AG09309 (cell line): ENCODE results near the gene RTP1.
"Not testable (repeated sequence)": the region's sequence is repeated elsewhere in the genome, so short reads cannot be mapped to it uniquely, and the experiment has no call there.

ENCODE experiments used
- DNase-seq: peaks from one replicate; pipeline ENCODE4 v3.0.0-alpha.2; 2010; ENCODE audit warnings: low read depth
- H3K4me3 ChIP-seq: 2 replicates; pipeline ENCODE4 v1.5.1; 2011; ENCODE audit warnings: mild to moderate bottlenecking, low read depth, low read length, moderate library complexity; ENCODE audit not compliant: control insufficient read depth
- TF ChIP-seq, protein P1 (sequence below): IDR thresholded peaks from 2 replicates; pipeline ENCODE4 v1.5.1; 2011; ENCODE audit warnings: mild to moderate bottlenecking, low read depth, low read length, inconsistent platforms; ENCODE audit not compliant: insufficient read depth, control insufficient read depth; ENCODE audit errors: missing control alignments

The RTP1 gene

GRCh38 chr3:187166750-187167149 is 30.5 kb upstream of the RTP1 start:
- H3K4me3 ChIP-seq = no peak overlapping the region
- no peak for DNase-seq
- TF ChIP-seq, protein P1, sequence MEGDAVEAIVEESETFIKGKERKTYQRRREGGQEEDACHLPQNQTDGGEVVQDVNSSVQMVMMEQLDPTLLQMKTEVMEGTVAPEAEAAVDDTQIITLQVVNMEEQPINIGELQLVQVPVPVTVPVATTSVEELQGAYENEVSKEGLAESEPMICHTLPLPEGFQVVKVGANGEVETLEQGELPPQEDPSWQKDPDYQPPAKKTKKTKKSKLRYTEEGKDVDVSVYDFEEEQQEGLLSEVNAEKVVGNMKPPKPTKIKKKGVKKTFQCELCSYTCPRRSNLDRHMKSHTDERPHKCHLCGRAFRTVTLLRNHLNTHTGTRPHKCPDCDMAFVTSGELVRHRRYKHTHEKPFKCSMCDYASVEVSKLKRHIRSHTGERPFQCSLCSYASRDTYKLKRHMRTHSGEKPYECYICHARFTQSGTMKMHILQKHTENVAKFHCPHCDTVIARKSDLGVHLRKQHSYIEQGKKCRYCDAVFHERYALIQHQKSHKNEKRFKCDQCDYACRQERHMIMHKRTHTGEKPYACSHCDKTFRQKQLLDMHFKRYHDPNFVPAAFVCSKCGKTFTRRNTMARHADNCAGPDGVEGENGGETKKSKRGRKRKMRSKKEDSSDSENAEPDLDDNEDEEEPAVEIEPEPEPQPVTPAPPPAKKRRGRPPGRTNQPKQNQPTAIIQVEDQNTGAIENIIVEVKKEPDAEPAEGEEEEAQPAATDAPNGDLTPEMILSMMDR = no peak

DNA sequence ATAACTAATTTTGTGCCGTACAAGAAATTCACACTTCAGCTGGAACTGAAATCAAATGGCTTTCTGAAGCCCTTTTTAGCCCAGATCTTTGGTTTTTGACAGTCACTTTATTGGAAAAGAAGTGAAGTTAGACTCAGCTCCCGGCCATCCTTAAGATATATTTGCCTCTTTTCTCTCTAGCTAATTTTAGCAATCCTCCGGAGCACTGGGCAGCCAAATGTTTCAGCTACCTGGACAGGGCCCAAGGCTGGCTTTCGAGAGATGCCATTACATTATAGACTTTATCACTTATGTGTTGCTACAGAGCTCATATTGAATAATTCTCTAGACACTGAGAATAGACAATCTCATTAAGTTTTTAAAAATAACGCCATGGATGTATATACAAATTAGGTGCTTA is 29.5 kb upstream of the RTP1 start:
- H3K4me3 ChIP-seq = no peak overlapping the region
- TF ChIP-seq, protein P1 = no peak
- no peak for DNase-seq

DNA sequence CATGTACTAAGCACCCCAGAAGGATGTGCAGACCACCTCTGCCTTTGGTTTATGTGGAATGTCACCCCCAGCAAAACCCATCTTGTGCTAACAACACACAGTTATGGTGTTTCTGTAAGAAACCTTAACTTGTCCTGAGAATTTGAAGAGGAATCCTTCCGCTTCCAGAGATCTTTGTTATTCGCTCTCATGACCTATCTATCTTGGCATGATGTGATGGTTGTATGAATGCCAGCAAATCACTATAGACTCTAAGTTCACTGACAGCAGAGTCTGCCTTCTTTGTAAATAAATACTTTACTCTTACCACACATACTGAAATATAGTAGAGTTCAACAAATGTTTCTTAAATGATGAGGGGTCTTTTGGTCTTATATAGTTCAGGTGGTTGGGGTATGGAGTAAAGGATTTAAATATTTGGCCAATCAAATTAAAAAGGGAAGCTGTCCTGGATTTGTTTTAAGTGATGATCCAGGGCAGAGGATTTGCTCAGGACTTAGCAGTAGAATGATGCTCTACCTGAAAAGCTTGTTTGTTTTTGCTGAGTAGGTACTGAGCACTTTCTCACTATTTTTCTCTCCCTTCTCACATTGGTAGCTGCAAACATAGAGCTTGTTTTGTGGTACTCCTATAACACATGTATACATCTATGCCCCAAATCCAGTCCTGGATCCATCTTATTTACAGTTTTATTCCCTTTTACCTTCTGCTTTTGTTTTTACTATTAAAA is 27.9 kb upstream of the RTP1 start:
- H3K4me3 ChIP-seq = no peak overlapping the region
- TF ChIP-seq, protein P1 = no peak
- no peak for DNase-seq

- not testable (repeated sequence) for H3K4me3 ChIP-seq, DNase-seq
Observed at GRCh38 chr3:187170911-187171310, 26.4 kb upstream of the RTP1 start.

DNA sequence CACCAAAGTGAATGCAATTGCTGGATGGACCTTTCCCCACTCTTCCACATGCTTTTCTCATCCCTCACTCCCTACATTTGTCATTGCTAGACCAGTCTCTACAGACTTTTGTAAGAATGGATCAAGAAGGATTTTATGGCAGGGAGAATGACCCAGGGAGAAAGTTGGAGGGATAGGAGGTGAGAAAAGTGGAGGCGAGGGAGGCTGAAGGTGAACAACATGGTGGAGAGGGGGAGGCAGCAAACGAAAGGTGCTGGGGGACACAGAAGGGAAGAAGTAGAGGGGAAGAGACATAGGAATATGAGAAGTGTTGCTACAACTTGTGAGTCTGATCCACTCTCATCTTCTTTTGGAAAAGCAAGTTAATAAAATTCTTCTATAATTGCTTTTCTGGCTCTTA is 24.4 kb upstream of the RTP1 start:
- no peak overlapping the region for H3K4me3 ChIP-seq
- DNase-seq = no peak
- TF ChIP-seq, protein P1 = no peak

- DNase-seq = no peak
- TF ChIP-seq, protein P1 = no peak
- no peak overlapping the region for H3K4me3 ChIP-seq
Observed at GRCh38 chr3:187181454-187182170, 15.7 kb upstream of the RTP1 start.

DNA sequence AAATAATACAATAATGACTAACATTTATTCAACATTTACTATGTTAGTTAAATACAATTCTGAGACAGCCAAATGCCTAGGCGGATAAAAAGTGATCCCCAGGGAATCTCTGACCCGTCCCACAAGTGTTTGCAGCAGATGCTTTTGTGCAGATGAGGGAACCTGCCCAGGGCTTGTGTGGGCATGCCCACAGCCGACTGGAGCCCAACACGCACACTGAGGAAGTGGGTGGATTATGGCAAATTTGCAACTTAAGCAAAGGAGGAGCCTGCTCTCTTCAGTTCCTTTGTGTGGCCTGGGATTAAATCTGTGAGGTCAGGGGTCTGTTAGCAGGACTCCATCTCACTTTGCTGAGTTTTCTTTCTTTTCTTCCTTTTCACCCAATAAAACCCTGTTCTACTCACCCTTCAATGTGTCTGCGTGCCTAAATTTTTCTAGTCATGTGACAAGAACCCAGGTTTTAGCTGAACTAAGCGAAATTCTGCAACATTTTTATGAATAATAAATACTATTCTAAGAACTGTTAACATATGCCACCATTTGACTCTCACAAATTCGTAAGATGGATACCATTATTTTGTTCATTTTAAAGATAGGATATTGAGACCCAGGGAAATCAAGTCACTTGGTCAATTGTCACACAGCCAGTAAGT is 13.9 kb upstream of the RTP1 start:
- no peak for DNase-seq
- H3K4me3 ChIP-seq = no peak overlapping the region
- TF ChIP-seq, protein P1 = no peak
